Loucy (cell line): Measurements from ENCODE around the gene PHF11.

Experiments
- CTCF ChIP-seq: fragments of 200-600 bp; sonication (generic); conservative IDR thresholded peaks from 2 replicates; pipeline ENCODE4 v1.5.1; 2014; ENCODE audit warnings: mild to moderate bottlenecking, antibody characterized with exemption, low read length
- EZH2phosphoT487 ChIP-seq: fragments of 200-600 bp; IDR thresholded peaks from 2 replicates; pipeline ENCODE4 v1.6.1; 2018; ENCODE audit warnings: antibody characterized with exemption, mild to moderate bottlenecking, moderate library complexity, borderline replicate concordance

DNA sequence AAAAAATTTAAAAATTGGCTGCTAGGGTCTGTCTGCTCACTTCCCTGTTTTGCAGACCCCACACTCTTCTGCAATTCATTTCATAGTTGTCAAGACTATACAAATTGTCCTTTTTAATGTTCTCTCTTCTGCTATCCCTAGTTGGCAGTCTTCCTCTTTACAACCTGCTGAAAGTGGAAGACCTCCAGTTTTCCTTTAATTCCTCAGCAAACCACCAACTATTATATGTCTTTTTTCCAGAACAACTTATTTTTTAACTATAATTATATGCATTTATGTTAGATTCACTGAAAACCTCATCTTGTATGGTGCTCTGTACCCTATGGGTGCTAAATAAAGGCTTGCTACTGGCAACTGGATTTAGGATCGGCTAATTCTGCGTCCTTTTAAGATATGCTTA, 1.1 kb upstream of the PHF11 start:
- TF ChIP-seq CTCF (peak; percentile 33), EZH2phosphoT487 (no peak)
